ENCODE data around the gene STK25. TPM values are rescaled to one million over a fixed set of nuclear protein-coding genes. Genes with fewer than 3 reads are reported as not detected.

The STK25 gene
- total and polyA plus RNA-seq, 2 donors (not counting 1 experiment from before 2014, with no cell fraction given): 168 to 197 TPM

GRCh38 chr2:241545523-241546473 is 37.4 kb upstream of the STK25 start:
- Histone ChIP-seq H3K27me3 (ENCODE audit: control insufficient read depth, insufficient read depth, low read length) (no peaks in the 10 kb centered on the region), H3K79me2 (ENCODE audit: control insufficient read depth, insufficient read depth, low read length) (no peaks in the 10 kb centered on the region), H3K4me1 (ENCODE audit: control insufficient read depth, extremely low read depth, insufficient read depth, low read length) (peaks cover 38% of the 10 kb centered on the region), H3K9me3 (ENCODE audit: control insufficient read depth, insufficient read depth, low read depth, low read length) (no peaks in the 10 kb centered on the region), H3K4me2 (ENCODE audit: extremely low read depth, insufficient read depth, low read length) (peak overlapping the region; percentile 83), H3K9ac (ENCODE audit: insufficient read depth, low read length) (no peak overlapping the region), H3K27ac (ENCODE audit: insufficient read depth, low read length) (peak overlapping the region; percentile 82), H2AFZ (ENCODE audit: low read length) (peak overlapping the region; percentile 39), H3K36me3 (ENCODE audit: control insufficient read depth, insufficient read depth, low read length) (no peaks in the 10 kb centered on the region), H3K4me3 (replicated peaks in 1 of 4; ENCODE audit: control extremely low read depth in 1 of 4, insufficient read depth in 1 of 4, low read depth in 3 of 4, low read length in 4 of 4) (peak overlapping the region in 3 of 4 experiments; percentile 4 to 25 (median 6)), H4K20me1 (ENCODE audit: control insufficient read depth, extremely low read depth, insufficient read depth, low read length) (no peaks in the 10 kb centered on the region)
- TF ChIP-seq, protein P1, sequence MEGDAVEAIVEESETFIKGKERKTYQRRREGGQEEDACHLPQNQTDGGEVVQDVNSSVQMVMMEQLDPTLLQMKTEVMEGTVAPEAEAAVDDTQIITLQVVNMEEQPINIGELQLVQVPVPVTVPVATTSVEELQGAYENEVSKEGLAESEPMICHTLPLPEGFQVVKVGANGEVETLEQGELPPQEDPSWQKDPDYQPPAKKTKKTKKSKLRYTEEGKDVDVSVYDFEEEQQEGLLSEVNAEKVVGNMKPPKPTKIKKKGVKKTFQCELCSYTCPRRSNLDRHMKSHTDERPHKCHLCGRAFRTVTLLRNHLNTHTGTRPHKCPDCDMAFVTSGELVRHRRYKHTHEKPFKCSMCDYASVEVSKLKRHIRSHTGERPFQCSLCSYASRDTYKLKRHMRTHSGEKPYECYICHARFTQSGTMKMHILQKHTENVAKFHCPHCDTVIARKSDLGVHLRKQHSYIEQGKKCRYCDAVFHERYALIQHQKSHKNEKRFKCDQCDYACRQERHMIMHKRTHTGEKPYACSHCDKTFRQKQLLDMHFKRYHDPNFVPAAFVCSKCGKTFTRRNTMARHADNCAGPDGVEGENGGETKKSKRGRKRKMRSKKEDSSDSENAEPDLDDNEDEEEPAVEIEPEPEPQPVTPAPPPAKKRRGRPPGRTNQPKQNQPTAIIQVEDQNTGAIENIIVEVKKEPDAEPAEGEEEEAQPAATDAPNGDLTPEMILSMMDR (conservative IDR thresholded peaks at IDR 0.05 in 1 of 2, IDR thresholded peaks at IDR 0.05 in 1 of 2; ENCODE audit: low read depth in 1 of 2, low read length in 2 of 2): no peak
- no peak for TF ChIP-seq EZH2 (IDR thresholded peaks at IDR 0.05; ENCODE audit: low read length, missing control alignments)
- peak in 1 of 2 donors; percentile 29 for DNase-seq (ENCODE audit: low read depth in 2 of 2)

GRCh38 chr2:241545106-241545505 is 36.7 kb upstream of the STK25 start:
- Histone ChIP-seq H3K9ac (ENCODE audit: insufficient read depth, low read length) (no peak overlapping the region), H4K20me1 (ENCODE audit: control insufficient read depth, extremely low read depth, insufficient read depth, low read length) (no peaks in the 10 kb centered on the region), H3K36me3 (ENCODE audit: control insufficient read depth, insufficient read depth, low read length) (no peaks in the 10 kb centered on the region), H2AFZ (ENCODE audit: low read length) (peak overlapping the region; percentile 39), H3K27ac (ENCODE audit: insufficient read depth, low read length) (peak overlapping the region; percentile 82), H3K4me2 (ENCODE audit: extremely low read depth, insufficient read depth, low read length) (peak overlapping the region; percentile 55), H3K27me3 (ENCODE audit: control insufficient read depth, insufficient read depth, low read length) (no peaks in the 10 kb centered on the region), H3K9me3 (ENCODE audit: control insufficient read depth, insufficient read depth, low read depth, low read length) (no peaks in the 10 kb centered on the region), H3K4me1 (ENCODE audit: control insufficient read depth, extremely low read depth, insufficient read depth, low read length) (peaks cover 34% of the 10 kb centered on the region), H3K4me3 (replicated peaks in 1 of 4; ENCODE audit: control extremely low read depth in 1 of 4, insufficient read depth in 1 of 4, low read depth in 3 of 4, low read length in 4 of 4) (peak overlapping the region in 3 of 4 experiments; percentile 4 to 25 (median 6)), H3K79me2 (ENCODE audit: control insufficient read depth, insufficient read depth, low read length) (no peaks in the 10 kb centered on the region)
- peak; percentile 60 to 77 for DNase-seq (ENCODE audit: low read depth in 2 of 2)
- TF ChIP-seq, protein P1 (conservative IDR thresholded peaks at IDR 0.05 in 1 of 2, IDR thresholded peaks at IDR 0.05 in 1 of 2; ENCODE audit: low read depth in 1 of 2, low read length in 2 of 2): no peak
- no peak for TF ChIP-seq EZH2 (IDR thresholded peaks at IDR 0.05; ENCODE audit: low read length, missing control alignments)

- no peaks in the 10 kb centered on the region for H3K9me3 ChIP-seq (ENCODE audit: control insufficient read depth, insufficient read depth, low read depth, low read length)
- no peak for DNase-seq (ENCODE audit: low read depth in 2 of 2)
- no peak for TF ChIP-seq EZH2 (IDR thresholded peaks at IDR 0.05; ENCODE audit: low read length, missing control alignments)
- TF ChIP-seq, protein P1 (conservative IDR thresholded peaks at IDR 0.05 in 1 of 2, IDR thresholded peaks at IDR 0.05 in 1 of 2; ENCODE audit: low read depth in 1 of 2, low read length in 2 of 2): no peak
- no peak overlapping the region for H3K4me3 ChIP-seq (replicated peaks in 1 of 4; ENCODE audit: control extremely low read depth in 1 of 4, insufficient read depth in 1 of 4, low read depth in 3 of 4, low read length in 4 of 4)
- no peak overlapping the region for H2AFZ ChIP-seq (ENCODE audit: low read length)
- H3K27ac ChIP-seq (ENCODE audit: insufficient read depth, low read length): no peak overlapping the region
- no peaks in the 10 kb centered on the region for H3K79me2 ChIP-seq (ENCODE audit: control insufficient read depth, insufficient read depth, low read length)
- no peaks in the 10 kb centered on the region for H4K20me1 ChIP-seq (ENCODE audit: control insufficient read depth, extremely low read depth, insufficient read depth, low read length)
- peaks cover 26% of the 10 kb centered on the region for H3K4me1 ChIP-seq (ENCODE audit: control insufficient read depth, extremely low read depth, insufficient read depth, low read length)
- no peaks in the 10 kb centered on the region for H3K27me3 ChIP-seq (ENCODE audit: control insufficient read depth, insufficient read depth, low read length)
- no peak overlapping the region for H3K9ac ChIP-seq (ENCODE audit: insufficient read depth, low read length)
- no peak overlapping the region for H3K4me2 ChIP-seq (ENCODE audit: extremely low read depth, insufficient read depth, low read length)
- H3K36me3 ChIP-seq (ENCODE audit: control insufficient read depth, insufficient read depth, low read length): no peaks in the 10 kb centered on the region
Measured at GRCh38 chr2:241542278-241542605, 33.9 kb upstream of the STK25 start.

Measured in fibroblast of lung (primary cell).